ENCODE results near the gene PHTF2.

DNA sequence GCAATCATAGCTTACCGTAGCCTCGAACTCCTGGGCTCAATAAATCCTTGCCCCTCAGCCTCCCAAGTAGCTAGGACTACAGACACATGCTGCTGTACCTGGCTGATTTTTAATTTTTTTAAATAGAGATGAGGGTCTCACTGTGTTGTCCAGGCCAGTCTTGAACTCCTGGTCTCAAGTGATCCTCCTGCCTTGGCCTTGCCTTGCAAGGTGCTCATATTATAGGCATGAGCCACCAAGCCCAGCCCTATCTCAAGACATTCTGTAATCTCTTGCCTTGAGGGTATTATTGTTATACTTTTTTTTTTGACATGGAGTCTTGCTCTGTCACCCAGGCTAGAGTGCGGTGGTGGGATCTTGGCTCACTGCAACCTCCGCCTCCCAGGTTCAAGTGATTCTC lies 86.6 kb downstream of the PHTF2 start:
- TF ChIP-seq, protein P1, sequence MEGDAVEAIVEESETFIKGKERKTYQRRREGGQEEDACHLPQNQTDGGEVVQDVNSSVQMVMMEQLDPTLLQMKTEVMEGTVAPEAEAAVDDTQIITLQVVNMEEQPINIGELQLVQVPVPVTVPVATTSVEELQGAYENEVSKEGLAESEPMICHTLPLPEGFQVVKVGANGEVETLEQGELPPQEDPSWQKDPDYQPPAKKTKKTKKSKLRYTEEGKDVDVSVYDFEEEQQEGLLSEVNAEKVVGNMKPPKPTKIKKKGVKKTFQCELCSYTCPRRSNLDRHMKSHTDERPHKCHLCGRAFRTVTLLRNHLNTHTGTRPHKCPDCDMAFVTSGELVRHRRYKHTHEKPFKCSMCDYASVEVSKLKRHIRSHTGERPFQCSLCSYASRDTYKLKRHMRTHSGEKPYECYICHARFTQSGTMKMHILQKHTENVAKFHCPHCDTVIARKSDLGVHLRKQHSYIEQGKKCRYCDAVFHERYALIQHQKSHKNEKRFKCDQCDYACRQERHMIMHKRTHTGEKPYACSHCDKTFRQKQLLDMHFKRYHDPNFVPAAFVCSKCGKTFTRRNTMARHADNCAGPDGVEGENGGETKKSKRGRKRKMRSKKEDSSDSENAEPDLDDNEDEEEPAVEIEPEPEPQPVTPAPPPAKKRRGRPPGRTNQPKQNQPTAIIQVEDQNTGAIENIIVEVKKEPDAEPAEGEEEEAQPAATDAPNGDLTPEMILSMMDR (IDR thresholded peaks at IDR 0.05) = no peak
- TF ChIP-seq EP300 (IDR thresholded peaks at IDR 0.05) = no peak
- TF ChIP-seq POLR2A (IDR thresholded peaks at IDR 0.05; ENCODE audit: low read depth) = no peak
- TF ChIP-seq POLR2AphosphoS5 (IDR thresholded peaks at IDR 0.05) = no peak
